ENCODE data around the gene TAS2R14.

DNA sequence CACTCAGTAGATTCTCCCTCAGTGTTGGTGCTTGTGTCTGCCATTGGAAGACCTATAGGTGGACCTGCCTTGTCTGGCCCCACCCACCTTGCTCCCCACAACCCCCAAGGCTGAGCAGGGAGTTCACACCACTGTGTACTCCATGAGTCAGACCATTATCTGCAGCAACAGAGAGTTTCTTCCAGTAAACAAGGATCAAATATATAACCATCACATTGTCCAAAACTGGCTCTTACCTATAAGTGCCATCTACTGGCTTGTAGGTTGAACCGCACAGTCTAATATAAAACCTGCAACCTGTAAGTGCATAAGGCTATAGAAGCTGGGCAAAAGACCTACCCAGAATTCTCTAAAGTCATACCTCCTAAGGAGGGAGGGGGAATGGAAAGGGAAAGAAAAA, 37.6 kb downstream of the TAS2R14 start:
- no peak for TF ChIP-seq POLR2A (IDR thresholded peaks at IDR 0.05)
- TF ChIP-seq, protein P1, sequence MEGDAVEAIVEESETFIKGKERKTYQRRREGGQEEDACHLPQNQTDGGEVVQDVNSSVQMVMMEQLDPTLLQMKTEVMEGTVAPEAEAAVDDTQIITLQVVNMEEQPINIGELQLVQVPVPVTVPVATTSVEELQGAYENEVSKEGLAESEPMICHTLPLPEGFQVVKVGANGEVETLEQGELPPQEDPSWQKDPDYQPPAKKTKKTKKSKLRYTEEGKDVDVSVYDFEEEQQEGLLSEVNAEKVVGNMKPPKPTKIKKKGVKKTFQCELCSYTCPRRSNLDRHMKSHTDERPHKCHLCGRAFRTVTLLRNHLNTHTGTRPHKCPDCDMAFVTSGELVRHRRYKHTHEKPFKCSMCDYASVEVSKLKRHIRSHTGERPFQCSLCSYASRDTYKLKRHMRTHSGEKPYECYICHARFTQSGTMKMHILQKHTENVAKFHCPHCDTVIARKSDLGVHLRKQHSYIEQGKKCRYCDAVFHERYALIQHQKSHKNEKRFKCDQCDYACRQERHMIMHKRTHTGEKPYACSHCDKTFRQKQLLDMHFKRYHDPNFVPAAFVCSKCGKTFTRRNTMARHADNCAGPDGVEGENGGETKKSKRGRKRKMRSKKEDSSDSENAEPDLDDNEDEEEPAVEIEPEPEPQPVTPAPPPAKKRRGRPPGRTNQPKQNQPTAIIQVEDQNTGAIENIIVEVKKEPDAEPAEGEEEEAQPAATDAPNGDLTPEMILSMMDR (IDR thresholded peaks at IDR 0.05 in 4 of 5, conservative IDR thresholded peaks at IDR 0.05 in 1 of 5): no peak
